HUES6 (cell line): ENCODE measurements around the gene HEATR5A.
"Not testable (repeated sequence)": the region's sequence is repeated elsewhere in the genome, so short reads cannot be mapped to it uniquely, and the experiment has no call there.

Experiments
- H3K27ac ChIP-seq: 2 replicates; pipeline ENCODE4 v1.7.0; 2013; ENCODE audit warnings: low read depth, mild to moderate bottlenecking, low read length, inconsistent platforms
- H3K27me3 ChIP-seq: 2 replicates; pipeline ENCODE4 v1.6.1; 2013; ENCODE audit warnings: low read length; ENCODE audit not compliant: control insufficient read depth, insufficient read depth
- H3K36me3 ChIP-seq: 2 replicates; pipeline ENCODE4 v1.6.1; 2013; ENCODE audit warnings: low read length; ENCODE audit not compliant: control insufficient read depth, insufficient read depth
- H3K4me1 ChIP-seq: 2 replicates; pipeline ENCODE4 v1.6.1; 2013; ENCODE audit warnings: low read length; ENCODE audit not compliant: control insufficient read depth, insufficient read depth
- H3K4me3 ChIP-seq: 2 replicates; pipeline ENCODE4 v1.5.1; 2013; ENCODE audit warnings: low read depth, low read length
- H3K9ac ChIP-seq: one replicate; pipeline ENCODE4 v1.6.1; 2013; ENCODE audit warnings: mild to moderate bottlenecking, low read length
- H3K9me3 ChIP-seq: 2 replicates; pipeline ENCODE4 v1.6.1; 2013; ENCODE audit warnings: low read depth, low read length; ENCODE audit not compliant: control insufficient read depth, insufficient read depth

The HEATR5A gene

GRCh38 chr14:31357279-31357678, 63.1 kb downstream of the HEATR5A start:
- Histone ChIP-seq H3K9me3 (no peaks in the 10 kb centered on the region), H3K27ac (no peak overlapping the region)

GRCh38 chr14:31346097-31346496, 74.3 kb downstream of the HEATR5A start:
- Histone ChIP-seq H3K4me3 (no peak overlapping the region), H3K9me3 (no peaks in the 10 kb centered on the region), H3K27ac (no peak overlapping the region), H3K4me1 (no peaks in the 10 kb centered on the region), H3K36me3 (peaks cover 29% of the 10 kb centered on the region), H3K9ac (no peak overlapping the region), H3K27me3 (no peaks in the 10 kb centered on the region)

More at GRCh38 chr14:31357279-31357678, 63.1 kb downstream of the HEATR5A start:
- Histone ChIP-seq H3K36me3 (peaks cover 14% of the 10 kb centered on the region), H3K4me3 (no peak overlapping the region), H3K4me1 (no peaks in the 10 kb centered on the region), H3K9ac (no peak overlapping the region), H3K27me3 (no peaks in the 10 kb centered on the region)

DNA sequence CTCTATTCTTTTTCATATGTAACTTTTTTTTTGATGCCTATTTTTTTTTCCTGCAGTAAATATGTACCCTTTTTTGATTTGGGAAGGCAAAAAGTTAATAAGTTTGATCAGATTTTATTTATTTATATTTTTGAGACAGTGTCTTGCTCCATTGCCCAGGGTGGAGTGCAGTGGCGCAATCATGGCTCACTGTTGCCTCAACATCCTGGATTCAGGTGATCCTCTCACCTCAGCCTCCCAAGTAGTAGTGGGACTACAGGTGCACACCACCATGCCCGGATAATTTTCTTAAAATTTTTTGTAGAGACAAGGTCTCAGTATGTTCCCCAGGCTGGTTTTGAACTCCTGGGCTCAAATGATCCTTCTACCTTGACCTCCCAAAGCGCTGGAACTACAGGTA, 79.1 kb downstream of the HEATR5A start:
- Histone ChIP-seq H3K9ac (no peak overlapping the region), H3K4me1 (no peaks in the 10 kb centered on the region), H3K36me3 (peaks cover 23% of the 10 kb centered on the region), H3K27ac (no peak overlapping the region), H3K4me3 (no peak overlapping the region), H3K27me3 (no peaks in the 10 kb centered on the region), H3K9me3 (no peaks in the 10 kb centered on the region)

DNA sequence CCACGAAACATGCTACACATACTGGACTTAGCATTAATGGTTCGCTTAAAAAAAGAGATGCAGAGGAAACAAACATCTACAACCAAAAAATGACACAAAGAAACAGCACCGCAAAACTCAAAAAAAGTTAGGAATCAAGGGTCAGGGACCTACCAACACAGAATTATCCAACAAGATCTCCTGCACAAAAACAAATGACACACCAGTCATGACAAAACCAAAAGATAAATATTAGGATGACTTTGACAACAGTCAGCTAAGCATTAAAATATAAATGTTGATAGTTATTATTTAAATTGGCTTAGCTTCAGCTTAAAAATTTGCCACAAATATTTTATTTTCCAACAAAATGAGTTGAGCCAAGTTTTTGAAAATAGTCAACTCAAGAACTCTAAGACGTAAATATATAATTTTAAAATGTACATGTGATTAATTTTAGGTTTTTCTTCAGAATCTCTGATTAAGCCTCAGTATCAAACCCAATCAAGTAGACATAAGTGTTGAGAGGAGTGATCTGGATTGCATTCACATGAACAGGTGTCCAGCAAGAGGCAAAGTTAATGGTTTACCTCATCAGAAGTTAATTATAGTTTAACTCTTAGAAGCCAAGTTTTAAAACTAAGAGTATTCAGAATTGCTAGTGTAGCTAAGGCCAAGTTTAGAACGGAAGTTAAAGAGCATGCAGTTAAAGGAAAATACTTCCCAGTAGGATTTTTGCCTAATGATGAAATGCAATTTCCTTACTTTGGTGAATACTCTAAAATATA, 79.9 kb downstream of the HEATR5A start:
- H3K27me3 ChIP-seq, result no peaks in the 10 kb centered on the region
- no peak overlapping the region for H3K27ac ChIP-seq

GRCh38 chr14:31339743-31340142, 80.6 kb downstream of the HEATR5A start:
- Histone ChIP-seq H3K9ac (no peak overlapping the region), H3K27ac (no peak overlapping the region), H3K27me3 (no peaks in the 10 kb centered on the region), H3K36me3 (peaks cover 12% of the 10 kb centered on the region; the same call in 1 of the 2 replicates), H3K4me1 (no peaks in the 10 kb centered on the region), H3K9me3 (0 out of 2 replicates have a peak, but pooled peaks cover 3% of the 10 kb centered on the region), H3K4me3 (no peak overlapping the region)

More for the DNA sequence above, 79.9 kb downstream of the HEATR5A start:
- no peak overlapping the region for H3K4me3 ChIP-seq
- no peaks in the 10 kb centered on the region for H3K9me3 ChIP-seq
- no peaks in the 10 kb centered on the region for H3K4me1 ChIP-seq
- H3K9ac ChIP-seq, result no peak overlapping the region
- peaks cover 17% of the 10 kb centered on the region; the same call in 1 of the 2 replicates for H3K36me3 ChIP-seq

DNA sequence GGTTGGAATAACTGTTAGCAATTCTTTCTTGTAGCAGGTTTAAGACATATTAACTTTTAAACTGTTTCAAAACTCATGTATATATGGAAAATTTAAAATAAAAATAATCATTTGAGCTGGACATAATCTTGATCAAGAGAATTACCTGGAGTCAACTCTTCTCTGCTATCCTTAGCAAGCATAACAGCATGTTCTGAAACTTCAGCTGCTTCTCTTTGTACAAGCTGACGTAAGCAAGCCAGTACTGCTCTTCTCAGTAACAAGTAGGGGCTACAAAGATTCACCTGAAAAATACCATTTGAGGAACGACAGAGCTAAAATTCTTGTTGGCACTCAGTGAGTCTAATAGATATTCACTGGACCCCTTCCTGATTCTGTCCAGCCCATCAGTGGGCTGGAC, 83.0 kb downstream of the HEATR5A start:
- 0 out of 2 replicates have a peak, but pooled peaks cover 5% of the 10 kb centered on the region for H3K9me3 ChIP-seq
- H3K4me1 ChIP-seq, result no peaks in the 10 kb centered on the region
- peaks cover 20% of the 10 kb centered on the region for H3K36me3 ChIP-seq
- H3K4me3 ChIP-seq, result no peak overlapping the region
- no peak overlapping the region for H3K9ac ChIP-seq
- no peaks in the 10 kb centered on the region for H3K27me3 ChIP-seq
- H3K27ac ChIP-seq, result no peak overlapping the region

DNA sequence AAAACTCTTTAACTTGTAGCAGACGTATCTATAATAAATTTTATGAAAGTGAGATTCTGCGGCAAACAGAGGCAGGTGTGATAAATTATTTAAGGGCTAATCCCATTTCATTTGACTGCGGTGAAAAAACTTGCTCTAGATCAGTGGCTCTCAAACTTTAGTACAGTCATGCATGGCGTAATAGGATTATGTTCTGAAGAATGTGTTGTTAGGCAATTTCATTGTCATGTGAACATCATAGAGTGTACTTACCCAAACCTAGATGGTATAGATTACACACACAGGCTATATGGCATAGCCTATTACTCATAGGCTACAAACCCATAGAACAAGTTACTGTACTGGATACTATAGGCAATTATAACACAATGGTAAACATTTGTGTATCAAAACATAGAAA, 83.7 kb downstream of the HEATR5A start:
- no peaks in the 10 kb centered on the region for H3K27me3 ChIP-seq
- H3K27ac ChIP-seq, result no peak overlapping the region
- no peaks in the 10 kb centered on the region for H3K4me1 ChIP-seq
- H3K9ac ChIP-seq, result no peak overlapping the region
- H3K4me3 ChIP-seq, result no peak overlapping the region
- H3K9me3 ChIP-seq, result peaks cover 9% of the 10 kb centered on the region
- peaks cover 26% of the 10 kb centered on the region for H3K36me3 ChIP-seq

GRCh38 chr14:31331395-31331794, 89.0 kb downstream of the HEATR5A start:
- H3K27me3 ChIP-seq, H3K27ac ChIP-seq, H3K9ac ChIP-seq, H3K4me1 ChIP-seq, H3K4me3 ChIP-seq: not testable (repeated sequence)
- H3K9me3 ChIP-seq, result peaks cover 38% of the 10 kb centered on the region
- peaks cover 34% of the 10 kb centered on the region for H3K36me3 ChIP-seq

- Histone ChIP-seq H3K9me3 (peaks cover 37% of the 10 kb centered on the region), H3K36me3 (peaks cover 34% of the 10 kb centered on the region)
- H3K4me1 ChIP-seq, H3K27me3 ChIP-seq, H3K4me3 ChIP-seq, H3K9ac ChIP-seq, H3K27ac ChIP-seq: not testable (repeated sequence)
Observed at GRCh38 chr14:31329876-31330521, 90.4 kb downstream of the HEATR5A start.

GRCh38 chr14:31326111-31326510, 94.2 kb downstream of the HEATR5A start:
- Histone ChIP-seq H3K27ac (no peak overlapping the region), H3K27me3 (no peaks in the 10 kb centered on the region), H3K9ac (no peak overlapping the region)

DNA sequence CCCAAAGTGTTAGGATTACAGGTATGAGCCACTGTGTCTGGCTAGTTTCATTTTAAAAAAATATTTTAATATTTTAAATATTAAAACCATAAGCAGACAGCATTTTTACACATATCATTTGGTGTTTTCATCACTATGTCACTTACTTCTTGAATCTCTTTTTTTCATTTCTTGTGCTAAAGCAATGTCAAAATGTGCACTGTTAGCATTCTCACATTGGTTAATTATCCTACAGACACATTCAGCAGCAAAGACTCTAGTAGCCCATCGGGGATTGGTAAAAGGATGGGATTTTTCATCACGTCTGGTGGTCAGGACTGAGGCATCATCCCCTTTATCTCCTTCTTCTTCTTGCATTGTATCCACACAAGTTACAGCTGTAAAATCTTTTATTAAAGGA, 96.9 kb downstream of the HEATR5A start:
- Histone ChIP-seq H3K9me3 (no peaks in the 10 kb centered on the region), H3K36me3 (no peaks in the 10 kb centered on the region), H3K27ac (no peak overlapping the region), H3K9ac (no peak overlapping the region), H3K4me3 (no peak overlapping the region), H3K4me1 (no peaks in the 10 kb centered on the region), H3K27me3 (no peaks in the 10 kb centered on the region)

More at GRCh38 chr14:31326111-31326510, 94.2 kb downstream of the HEATR5A start:
- Histone ChIP-seq H3K36me3 (peaks cover 10% of the 10 kb centered on the region), H3K9me3 (peaks cover 24% of the 10 kb centered on the region), H3K4me3 (no peak overlapping the region), H3K4me1 (no peaks in the 10 kb centered on the region)
